HG03280 (cell line): ENCODE measurements around the gene DPCD.
"Not testable (repeated sequence)": the region's sequence is repeated elsewhere in the genome, so short reads cannot be mapped to it uniquely, and the experiment has no call there.

Experiments used
- ATAC-seq: cut with Tn5 transposase; IDR thresholded peaks from one replicate; pipeline ENCODE4 v1.9.1; 2021; ENCODE audit warnings: mild to moderate bottlenecking, moderate library complexity; ENCODE audit not compliant: unreplicated experiment

The DPCD gene

GRCh38 chr10:101580486-101581399 lies 7.4 kb upstream of the DPCD start:
- no peak for ATAC-seq

GRCh38 chr10:101585841-101586240 lies 2.3 kb upstream of the DPCD start:
- no peak for ATAC-seq

DNA sequence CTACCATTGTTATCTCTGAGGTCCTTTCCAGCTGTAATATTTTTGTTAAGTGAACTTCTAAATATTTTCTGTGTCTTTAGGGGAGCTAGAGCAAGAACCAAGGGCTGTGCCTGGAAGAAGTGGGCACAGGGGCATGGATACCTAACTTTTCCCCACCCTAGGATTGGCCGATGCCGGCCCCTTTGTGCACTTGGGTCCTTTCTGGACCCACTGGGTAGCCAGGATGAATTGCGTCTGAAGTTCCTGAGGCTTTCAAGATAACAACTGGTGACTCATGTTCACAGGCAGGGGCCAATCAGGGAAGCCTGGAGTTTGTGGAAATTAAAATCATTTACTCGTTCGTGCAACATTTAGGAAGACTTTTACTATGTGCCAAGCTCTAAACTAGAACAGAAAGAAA lies 758 bp downstream of the DPCD start:
- ATAC-seq, result no peak

GRCh38 chr10:101593331-101593730 lies 5.2 kb downstream of the DPCD start:
- not testable (repeated sequence) for ATAC-seq

GRCh38 chr10:101595591-101596433 lies 7.7 kb downstream of the DPCD start:
- ATAC-seq, result no peak

DNA sequence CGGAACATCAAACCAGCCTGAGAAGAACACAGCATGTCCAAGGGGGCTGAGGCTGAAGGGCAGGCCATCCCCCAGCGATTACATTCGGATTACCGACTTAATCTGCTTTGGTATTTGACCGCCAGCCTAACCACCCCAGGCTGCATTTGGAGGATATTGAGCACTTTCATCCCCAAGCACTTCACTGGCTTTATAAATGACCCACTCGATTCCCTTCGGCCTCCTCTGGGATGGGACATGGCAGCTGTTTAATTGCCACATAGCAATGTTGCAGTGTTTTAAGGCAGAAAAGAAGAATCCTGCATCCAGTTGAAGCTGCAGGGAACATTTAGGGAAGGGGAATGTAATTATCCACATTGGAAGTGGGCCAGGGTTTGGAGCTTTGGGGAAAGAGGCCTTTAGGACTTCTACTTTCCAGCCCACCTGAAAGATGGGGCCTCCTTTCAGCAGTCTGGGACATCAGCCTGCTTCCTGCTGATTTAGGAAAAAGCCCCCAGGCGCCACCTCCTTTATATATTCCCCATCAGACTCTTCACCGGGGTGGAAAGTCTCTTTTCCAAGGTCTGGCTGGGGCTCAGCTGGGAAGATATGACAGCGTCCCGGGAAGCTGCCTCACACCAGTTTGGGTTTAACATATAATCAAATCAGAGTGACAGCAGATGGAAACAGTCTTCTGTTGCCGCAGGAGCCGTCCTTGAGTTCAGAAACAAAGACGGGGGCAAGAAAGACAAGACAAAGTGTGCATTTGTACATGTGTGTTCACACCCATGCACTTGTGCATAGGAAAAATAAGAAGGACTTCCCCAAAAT lies 9.2 kb downstream of the DPCD start:
- ATAC-seq, result no peak

DNA sequence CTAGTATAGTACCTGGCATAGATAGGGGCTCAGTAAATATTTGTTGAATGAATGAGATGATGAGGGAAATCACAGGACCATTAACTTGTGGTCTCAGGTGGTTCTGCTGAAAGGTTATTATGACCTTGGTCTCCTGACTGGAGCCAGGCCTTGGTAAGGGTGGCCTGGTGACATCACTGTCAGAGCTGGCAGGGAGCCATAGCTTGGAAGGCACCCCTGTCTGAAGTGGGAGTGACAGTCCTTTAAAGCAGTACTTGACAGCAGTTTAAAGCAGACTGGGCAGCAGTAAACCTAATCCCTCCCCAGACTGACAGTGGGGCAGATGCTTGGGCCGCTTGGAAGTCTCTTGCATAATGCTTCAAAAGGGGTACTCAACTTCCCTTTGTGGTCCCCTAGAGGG lies 13.4 kb downstream of the DPCD start:
- ATAC-seq, result no peak

DNA sequence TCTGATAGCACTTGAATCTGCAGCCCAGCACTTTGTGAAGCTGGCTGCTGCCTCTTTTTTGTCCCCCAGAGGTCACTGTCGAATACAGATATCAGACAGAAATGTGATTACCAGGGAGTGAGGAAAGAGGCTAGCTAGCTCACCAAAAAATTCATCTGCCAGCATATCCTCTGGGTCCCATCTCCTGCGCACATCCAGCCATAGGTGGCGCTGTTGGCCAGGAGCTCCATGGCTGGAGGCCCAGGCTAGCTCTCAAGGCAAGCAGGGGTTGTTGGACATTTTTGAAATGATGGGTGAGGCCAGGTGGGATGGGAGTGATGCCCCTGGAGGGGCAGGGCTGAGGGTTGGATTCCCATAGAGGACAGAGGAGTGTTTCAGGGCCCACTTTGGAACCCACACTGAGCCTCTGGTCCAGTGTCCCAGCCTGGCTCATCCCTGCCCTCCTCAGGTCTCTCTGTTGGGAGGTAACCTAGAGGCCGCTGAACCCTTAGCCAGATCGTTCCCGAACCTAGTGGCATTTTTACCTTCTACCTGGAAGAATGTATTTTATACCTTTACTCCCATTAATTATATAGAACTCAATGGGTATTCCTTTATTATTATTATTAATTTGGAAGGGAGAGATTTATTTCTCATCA lies 14.8 kb downstream of the DPCD start:
- peak; percentile 70 for ATAC-seq

GRCh38 chr10:101607124-101607523 lies 19.0 kb downstream of the DPCD start:
- no peak for ATAC-seq

DNA sequence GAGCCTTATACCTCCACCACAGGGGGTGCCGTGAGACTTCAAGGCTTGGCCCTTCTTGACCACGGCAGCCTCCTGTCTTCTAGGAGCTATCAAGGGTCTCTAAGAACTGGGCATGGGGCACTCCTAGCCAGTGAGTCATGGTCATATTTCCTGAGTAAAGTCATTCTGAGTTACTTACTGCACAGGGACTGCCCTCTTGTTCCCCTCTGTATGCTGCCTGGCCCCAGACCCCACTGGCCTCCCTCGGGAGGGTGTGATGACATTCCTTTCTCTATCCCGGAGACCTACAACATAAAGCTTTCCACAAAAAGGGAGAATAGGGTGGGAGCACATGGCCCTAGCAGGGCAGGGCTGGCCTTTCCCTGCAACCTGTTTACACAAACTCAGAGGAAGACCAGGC lies 21.4 kb downstream of the DPCD start:
- no peak for ATAC-seq

DNA sequence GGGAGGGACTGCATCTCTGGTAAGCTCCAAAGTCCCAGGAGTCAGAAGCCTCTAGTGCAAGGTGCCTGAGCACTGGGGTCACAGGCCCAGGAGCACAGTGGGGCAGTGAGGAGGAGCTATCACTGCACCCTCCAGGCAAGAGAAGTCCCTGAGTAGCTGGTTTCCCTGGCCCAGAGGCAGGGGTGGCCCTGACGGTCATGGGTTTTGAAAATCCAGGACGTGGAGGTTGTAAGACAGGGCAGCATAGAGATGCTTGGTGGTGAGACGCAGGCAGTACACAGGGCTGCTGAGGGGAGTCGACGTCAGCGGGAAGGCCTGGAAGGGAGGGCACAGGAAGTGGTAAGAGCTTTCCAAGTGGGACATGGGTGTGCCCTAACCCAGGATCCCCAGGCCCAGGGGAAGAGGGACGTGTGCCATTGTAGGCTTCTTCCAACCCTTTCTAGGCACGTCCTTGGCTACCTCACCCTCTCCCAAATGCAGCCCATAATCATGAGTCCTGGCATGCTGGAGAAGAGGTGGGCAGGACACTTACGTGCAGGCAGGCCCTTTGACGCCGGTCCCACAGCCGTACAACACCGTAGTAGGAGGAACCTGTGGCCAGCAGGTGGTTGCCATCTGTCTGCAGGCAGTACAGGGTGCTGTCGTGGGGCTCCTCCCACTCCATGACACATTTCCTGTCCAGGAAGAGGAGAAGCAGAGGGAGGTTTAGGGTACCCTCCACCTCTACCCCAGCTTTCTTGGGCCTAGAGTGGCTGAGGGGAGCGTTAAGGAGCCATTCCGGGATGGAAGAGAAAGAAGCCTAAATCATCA lies 23.2 kb downstream of the DPCD start:
- ATAC-seq, result no peak

DNA sequence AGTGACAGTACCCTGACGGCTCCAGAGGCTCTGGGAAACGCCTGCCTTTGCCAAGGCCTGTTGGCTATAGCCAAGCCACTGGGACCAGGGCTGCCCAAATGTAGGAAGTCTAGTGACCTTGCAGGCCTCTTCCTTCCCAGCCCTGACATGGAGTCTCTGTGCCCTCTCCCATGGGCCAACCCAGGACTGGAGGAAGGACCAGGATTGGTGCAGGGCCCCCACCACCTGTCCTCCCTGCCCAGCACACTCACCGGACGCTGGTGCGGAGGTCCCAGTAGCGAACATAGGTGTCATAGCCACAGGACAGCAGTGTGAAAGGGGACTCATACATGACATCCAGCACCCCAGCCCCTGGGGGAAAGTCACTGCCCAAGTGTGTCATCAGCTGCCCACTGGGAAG lies 24.0 kb downstream of the DPCD start:
- ATAC-seq, result no peak

GRCh38 chr10:101612872-101613271 lies 24.8 kb downstream of the DPCD start:
- no peak for ATAC-seq

GRCh38 chr10:101613646-101614045 lies 25.5 kb downstream of the DPCD start:
- no peak for ATAC-seq

GRCh38 chr10:101614663-101615524 lies 26.8 kb downstream of the DPCD start:
- no peak for ATAC-seq

DNA sequence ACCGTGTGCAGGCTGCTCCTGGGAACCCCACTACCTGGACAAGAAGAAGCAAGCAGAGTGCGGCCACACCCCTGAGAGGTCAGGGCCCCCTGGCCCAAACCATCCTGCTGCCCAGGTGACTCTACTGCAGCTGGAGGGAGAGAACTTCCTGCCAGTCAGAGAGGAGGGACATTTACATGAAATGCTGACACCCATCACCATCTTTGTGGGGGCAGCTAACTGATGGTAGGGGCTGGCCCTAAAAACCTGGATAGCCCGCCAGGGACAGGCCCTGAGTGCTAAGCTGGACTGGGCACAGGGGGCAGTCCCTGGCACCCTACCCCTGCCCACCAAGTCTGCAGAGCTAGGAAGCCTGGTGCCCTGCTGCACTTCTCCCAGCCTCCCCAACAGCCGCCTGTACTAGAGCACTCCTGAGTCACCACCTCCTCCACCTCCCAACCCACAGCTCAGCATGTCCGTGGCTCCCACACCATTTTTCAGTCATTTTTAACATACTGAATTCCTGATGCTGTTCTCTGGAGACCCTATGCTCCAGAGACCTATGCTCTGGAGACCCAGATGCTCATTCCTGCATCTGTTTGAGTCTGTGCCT lies 27.5 kb downstream of the DPCD start:
- no peak for ATAC-seq

DNA sequence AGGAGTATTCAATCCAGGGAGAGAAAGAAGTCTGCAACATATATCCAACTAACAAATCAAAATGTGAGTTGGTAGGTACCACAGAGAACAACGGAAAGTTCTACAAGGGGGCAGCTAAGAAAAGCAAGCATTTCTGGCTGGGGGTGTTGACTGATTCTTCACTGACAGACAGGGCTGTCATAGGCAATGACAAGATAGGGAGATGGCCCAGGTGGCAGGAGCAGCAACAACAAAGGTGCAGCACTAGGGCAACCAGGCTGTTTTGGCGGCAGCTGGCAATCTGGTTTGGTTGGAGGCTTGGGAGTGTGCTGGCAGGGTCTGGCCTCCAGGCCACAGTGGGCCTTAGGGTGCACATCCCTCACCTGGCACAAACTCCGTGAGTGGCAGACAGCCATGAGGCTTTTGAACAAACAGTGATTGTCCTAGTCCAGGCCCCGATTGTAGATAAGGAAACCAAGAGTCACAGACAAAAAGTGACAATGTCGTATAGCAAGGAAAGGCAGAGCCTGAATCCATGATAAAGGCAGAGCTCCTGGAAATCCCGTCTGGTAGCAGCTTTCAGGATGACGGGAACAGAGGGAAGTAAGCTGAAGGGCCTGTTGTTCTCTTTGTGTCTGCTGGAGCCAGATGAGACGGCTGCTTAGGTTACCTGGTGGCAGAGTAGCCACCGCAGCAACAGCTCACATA lies 28.4 kb downstream of the DPCD start:
- no peak for ATAC-seq
